ENCODE measurements around the gene GOLGA6D.
"Not testable (repeated sequence)": the region's sequence is repeated elsewhere in the genome, so short reads cannot be mapped to it uniquely, and the experiment has no call there.

GOLGA6D gene

GRCh38 chr15:75282572-75282971, at the start of gene GOLGA6D:
GOLGA6D (plus strand) TSS chr15:75282835; CDS start chr15:75282876, 41 bp downstream.
- not testable (repeated sequence) for H3K9me3 ChIP-seq, H3K4me1 ChIP-seq, H3K4me3 ChIP-seq, H3K27ac ChIP-seq, H3K27me3 ChIP-seq, H3K36me3 ChIP-seq, H3K4me2 ChIP-seq, H4K20me1 ChIP-seq, H3K9ac ChIP-seq

- H3K9me3 ChIP-seq: no peaks in the 10 kb centered on the region
- H4K20me1 ChIP-seq: no peaks in the 10 kb centered on the region
- no peaks in the 10 kb centered on the region for H3K27me3 ChIP-seq
- no peak overlapping the region for H3K9ac ChIP-seq
- no peak for TF ChIP-seq Cebpa-rat (IDR thresholded peaks at IDR 0.05)
- H3K36me3 ChIP-seq: no peaks in the 10 kb centered on the region
- no peak overlapping the region for H3K4me2 ChIP-seq
- no peak overlapping the region for H3K27ac ChIP-seq
- H3K4me1 ChIP-seq: peaks cover 21% of the 10 kb centered on the region
- H3K4me3 ChIP-seq: no peak overlapping the region
Measured at GRCh38 chr15:75233504-75234190, 49.0 kb upstream of the GOLGA6D start.

GRCh38 chr15:75234191-75234810, 48.3 kb upstream of the GOLGA6D start:
- no peak for TF ChIP-seq Cebpa-rat (IDR thresholded peaks at IDR 0.05)
- no peaks in the 10 kb centered on the region for H3K9me3 ChIP-seq
- H3K9ac ChIP-seq: no peak overlapping the region
- H3K4me2 ChIP-seq: no peak overlapping the region
- no peaks in the 10 kb centered on the region for H3K36me3 ChIP-seq
- no peak overlapping the region for H3K4me3 ChIP-seq
- peaks cover 20% of the 10 kb centered on the region for H3K4me1 ChIP-seq
- H4K20me1 ChIP-seq: no peaks in the 10 kb centered on the region
- H3K27ac ChIP-seq: no peak overlapping the region
- no peaks in the 10 kb centered on the region for H3K27me3 ChIP-seq

GRCh38 chr15:75235051-75235673, 47.5 kb upstream of the GOLGA6D start:
- H3K4me3 ChIP-seq: no peak overlapping the region
- no peak overlapping the region for H3K9ac ChIP-seq
- H3K9me3 ChIP-seq: no peaks in the 10 kb centered on the region
- H3K4me2 ChIP-seq: no peak overlapping the region
- no peaks in the 10 kb centered on the region for H3K36me3 ChIP-seq
- H3K27ac ChIP-seq: no peak overlapping the region
- no peaks in the 10 kb centered on the region for H3K27me3 ChIP-seq
- H3K4me1 ChIP-seq: peaks cover 11% of the 10 kb centered on the region
- no peaks in the 10 kb centered on the region for H4K20me1 ChIP-seq
- TF ChIP-seq Cebpa-rat (IDR thresholded peaks at IDR 0.05): no peak

GRCh38 chr15:75235760-75236729, 46.6 kb upstream of the GOLGA6D start:
- no peaks in the 10 kb centered on the region for H3K27me3 ChIP-seq
- TF ChIP-seq Cebpa-rat (IDR thresholded peaks at IDR 0.05): no peak
- no peaks in the 10 kb centered on the region for H3K9me3 ChIP-seq
- H3K4me3 ChIP-seq: no peak overlapping the region
- H3K9ac ChIP-seq: no peak overlapping the region
- H3K36me3 ChIP-seq: no peaks in the 10 kb centered on the region
- no peak overlapping the region for H3K27ac ChIP-seq
- no peak overlapping the region for H3K4me2 ChIP-seq
- no peaks in the 10 kb centered on the region for H4K20me1 ChIP-seq
- H3K4me1 ChIP-seq: peaks cover 2% of the 10 kb centered on the region; the same call in 1 of the 2 replicates

- no peak overlapping the region for H3K9ac ChIP-seq
- H3K27me3 ChIP-seq: no peaks in the 10 kb centered on the region
- H3K4me2 ChIP-seq: no peak overlapping the region
- no peaks in the 10 kb centered on the region for H3K36me3 ChIP-seq
- H3K27ac ChIP-seq: no peak overlapping the region
- H3K9me3 ChIP-seq: no peaks in the 10 kb centered on the region
- no peaks in the 10 kb centered on the region for H4K20me1 ChIP-seq
- H3K4me3 ChIP-seq: no peak overlapping the region
- H3K4me1 ChIP-seq: no peaks in the 10 kb centered on the region
- TF ChIP-seq Cebpa-rat (IDR thresholded peaks at IDR 0.05): no peak
Measured at GRCh38 chr15:75237316-75237982, 45.2 kb upstream of the GOLGA6D start.

GRCh38 chr15:75238150-75238549, 44.5 kb upstream of the GOLGA6D start:
- Histone ChIP-seq H3K9ac (no peak overlapping the region), H4K20me1 (no peaks in the 10 kb centered on the region), H3K27ac (no peak overlapping the region), H3K36me3 (no peaks in the 10 kb centered on the region), H3K4me2 (no peak overlapping the region), H3K27me3 (no peaks in the 10 kb centered on the region), H3K9me3 (no peaks in the 10 kb centered on the region), H3K4me1 (no peaks in the 10 kb centered on the region), H3K4me3 (no peak overlapping the region)
- no peak for TF ChIP-seq Cebpa-rat (IDR thresholded peaks at IDR 0.05)

GRCh38 chr15:75245741-75246140, 36.9 kb upstream of the GOLGA6D start:
- not testable (repeated sequence) for H3K36me3 ChIP-seq, H3K27me3 ChIP-seq, H4K20me1 ChIP-seq, H3K4me2 ChIP-seq, H3K27ac ChIP-seq, H3K9ac ChIP-seq, H3K4me3 ChIP-seq, H3K4me1 ChIP-seq, H3K9me3 ChIP-seq

- not testable (repeated sequence) for H3K9ac ChIP-seq, H3K36me3 ChIP-seq, H3K27me3 ChIP-seq, H3K4me2 ChIP-seq, H3K4me3 ChIP-seq, H3K4me1 ChIP-seq, H4K20me1 ChIP-seq, H3K9me3 ChIP-seq, H3K27ac ChIP-seq
Measured at GRCh38 chr15:75248991-75249390, 33.6 kb upstream of the GOLGA6D start.

Data from BLaER1 (cell line).